Memory B cell (primary cell): Measurements from ENCODE around the gene GNRHR.
"Not testable (repeated sequence)": the region's sequence is repeated elsewhere in the genome, so short reads cannot be mapped to it uniquely, and the experiment has no call there.

Source experiments
- ATAC-seq: fragments of 150-1000 bp; cut with Tn5 transposase; 2 replicates; pipeline ENCODE4 v1.10.0; 2021; ENCODE audit warnings: low read depth, mild to moderate bottlenecking, moderate library complexity
- DNase-seq, 2 donors: peaks; one replicate each; pipeline ENCODE4 v3.0.0; 2022; ENCODE audit warnings: low spot score in 2 of 2
- H3K27ac Mint-ChIP-seq: one replicate; pipeline ENCODE4 v1.8.0; 2022; ENCODE audit warnings: mild to moderate bottlenecking, moderate library complexity, mixed read lengths
- H3K27me3 Mint-ChIP-seq: one replicate; pipeline ENCODE4 v1.8.0; 2022; ENCODE audit warnings: mixed read lengths
- H3K36me3 Mint-ChIP-seq: one replicate; pipeline ENCODE4 v1.8.0; 2022; ENCODE audit warnings: mild to moderate bottlenecking, mixed read lengths
- H3K4me1 Mint-ChIP-seq: one replicate; pipeline ENCODE4 v1.8.0; 2022; ENCODE audit warnings: mixed read lengths
- H3K4me3 Mint-ChIP-seq: one replicate; pipeline ENCODE4 v1.8.0; 2022; ENCODE audit warnings: mild to moderate bottlenecking, moderate library complexity, mixed read lengths
- H3K9me3 Mint-ChIP-seq: one replicate; pipeline ENCODE4 v1.8.0; 2022; ENCODE audit warnings: mixed read lengths

Gene GNRHR

DNA sequence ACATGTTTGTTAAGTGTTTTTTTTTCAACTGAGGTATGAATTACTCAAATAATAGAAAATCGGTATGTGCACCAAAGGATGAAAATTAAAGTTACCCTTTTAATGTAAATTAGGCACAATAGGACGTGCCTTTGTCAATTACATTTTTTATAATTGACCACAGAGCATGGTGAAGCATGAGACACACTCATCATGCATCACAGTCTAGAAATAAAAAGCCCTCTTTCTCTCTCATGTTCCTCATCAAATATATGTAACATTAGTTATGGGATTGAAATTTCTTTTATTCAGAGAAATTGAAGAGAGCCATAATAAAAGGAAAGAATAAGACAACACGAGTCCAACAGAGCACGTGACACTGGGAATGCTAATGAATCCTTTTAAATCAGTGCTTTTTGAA is 3.5 kb downstream of the GNRHR start:
- Mint-ChIP-seq H3K27me3 (no peaks in the 10 kb centered on the region), H3K27ac (no peak overlapping the region), H3K4me3 (no peak overlapping the region), H3K4me1 (no peaks in the 10 kb centered on the region), H3K9me3 (no peaks in the 10 kb centered on the region), H3K36me3 (no peaks in the 10 kb centered on the region)
- no peak for ATAC-seq
- DNase-seq = no peak

- H3K4me3 Mint-ChIP-seq = no peak overlapping the region
- DNase-seq = no peak
- H3K36me3 Mint-ChIP-seq = no peaks in the 10 kb centered on the region
- no peaks in the 10 kb centered on the region for H3K9me3 Mint-ChIP-seq
- no peak for ATAC-seq
- H3K4me1 Mint-ChIP-seq = no peaks in the 10 kb centered on the region
- no peaks in the 10 kb centered on the region for H3K27me3 Mint-ChIP-seq
- H3K27ac Mint-ChIP-seq = no peak overlapping the region
Observed at GRCh38 chr4:67749286-67749685, 4.9 kb downstream of the GNRHR start.

DNA sequence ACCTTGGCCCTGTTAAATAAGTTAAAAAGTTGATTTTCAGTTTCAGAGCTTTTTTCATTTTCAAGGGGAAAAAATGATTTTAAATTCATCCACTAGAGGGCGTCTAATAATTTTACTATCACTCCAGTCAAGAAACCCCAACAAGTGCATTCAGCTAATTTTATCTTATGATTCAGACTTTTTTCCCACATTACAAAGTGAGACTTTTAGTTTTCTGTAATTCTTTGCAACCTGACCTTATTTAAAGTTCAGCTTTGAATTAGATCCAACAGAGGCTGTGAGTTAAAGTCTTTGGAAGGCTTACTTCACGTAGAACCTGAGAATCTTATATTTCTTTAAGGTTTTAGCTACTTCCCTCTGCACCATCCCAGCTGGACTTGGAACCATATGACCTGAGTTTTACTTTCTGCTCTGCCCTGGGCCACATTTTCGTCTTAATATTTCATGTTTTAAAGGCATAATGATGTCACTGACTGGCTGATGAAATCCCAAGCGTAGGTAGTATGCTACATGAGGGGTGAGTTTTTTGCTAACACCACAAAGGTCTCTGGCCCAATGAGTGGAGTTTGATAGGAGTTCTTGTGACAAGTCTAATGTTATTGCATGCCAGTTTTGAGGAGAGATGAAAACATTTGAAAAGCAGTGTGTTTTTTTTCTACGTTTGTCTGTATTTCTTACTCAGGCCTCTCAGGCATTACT is 7.2 kb downstream of the GNRHR start:
- DNase-seq (peak in 1 of 2 donors; percentile 23), ATAC-seq (no peak)
- Mint-ChIP-seq H3K36me3 (peaks cover 2% of the 10 kb centered on the region), H3K4me1 (no peaks in the 10 kb centered on the region), H3K4me3 (no peak overlapping the region), H3K27me3 (no peaks in the 10 kb centered on the region), H3K9me3 (no peaks in the 10 kb centered on the region), H3K27ac (no peak overlapping the region)

DNA sequence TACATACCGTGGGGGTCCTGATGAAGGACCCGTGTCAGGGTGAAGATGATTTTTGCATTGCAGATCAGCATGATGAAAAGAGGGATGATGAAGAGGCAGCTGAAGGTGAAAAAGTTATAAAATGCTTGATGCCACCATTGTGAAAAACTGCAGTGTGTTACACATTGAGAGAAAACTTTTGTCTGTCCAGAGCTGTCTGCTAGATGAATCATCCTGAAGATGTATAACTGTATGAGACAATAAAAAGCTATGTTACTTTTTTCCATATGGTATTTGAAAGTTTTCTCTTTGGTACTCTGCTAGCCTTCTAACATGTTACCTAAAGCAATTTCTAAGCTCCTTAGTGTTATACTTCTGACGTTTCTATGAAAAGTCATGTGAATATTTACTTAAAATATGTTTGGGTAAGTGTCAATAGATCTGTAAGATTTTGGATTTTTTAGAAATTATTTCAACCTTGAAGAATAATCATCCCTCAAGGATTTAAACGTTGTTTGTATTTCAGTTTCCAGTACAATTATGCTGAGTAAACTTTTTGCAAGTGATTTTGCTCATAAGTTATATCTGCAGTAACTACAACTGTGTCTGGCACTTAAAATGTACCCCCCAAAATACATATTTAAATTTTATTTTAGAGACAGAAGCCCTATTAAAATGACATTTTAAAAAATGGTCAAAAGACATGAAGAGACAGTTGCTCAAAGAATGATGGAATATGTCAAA is 9.5 kb downstream of the GNRHR start:
- no peak for DNase-seq
- H3K9me3 Mint-ChIP-seq = no peaks in the 10 kb centered on the region
- no peaks in the 10 kb centered on the region for H3K27me3 Mint-ChIP-seq
- H3K36me3 Mint-ChIP-seq = peaks cover 5% of the 10 kb centered on the region
- H3K4me3 Mint-ChIP-seq = no peak overlapping the region
- no peaks in the 10 kb centered on the region for H3K4me1 Mint-ChIP-seq
- no peak for ATAC-seq
- no peak overlapping the region for H3K27ac Mint-ChIP-seq

DNA sequence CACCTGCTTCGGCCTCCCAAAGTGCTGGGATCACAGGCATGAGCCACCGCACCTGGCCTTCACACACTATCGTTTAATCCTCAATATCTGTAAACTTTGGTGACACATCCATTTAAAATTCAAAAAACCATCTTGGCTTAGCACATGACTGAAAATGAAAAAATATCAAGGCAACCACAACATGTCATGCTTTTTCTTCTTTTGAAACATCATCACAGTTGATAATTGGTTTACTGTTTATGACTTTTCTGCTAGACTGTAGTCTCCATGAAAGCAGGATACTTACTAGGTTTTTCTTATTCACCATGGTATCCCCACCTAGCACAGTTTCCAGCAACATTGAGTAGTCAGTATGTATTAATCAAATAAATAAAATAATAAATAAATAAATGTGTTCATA is 11.0 kb downstream of the GNRHR start:
- no peaks in the 10 kb centered on the region for H3K27me3 Mint-ChIP-seq
- no peak overlapping the region for H3K27ac Mint-ChIP-seq
- peaks cover 5% of the 10 kb centered on the region for H3K36me3 Mint-ChIP-seq
- no peaks in the 10 kb centered on the region for H3K4me1 Mint-ChIP-seq
- H3K4me3 Mint-ChIP-seq = no peak overlapping the region
- DNase-seq = no peak
- no peak for ATAC-seq
- no peaks in the 10 kb centered on the region for H3K9me3 Mint-ChIP-seq

GRCh38 chr4:67736262-67736661 is 17.9 kb downstream of the GNRHR start:
- H3K27me3 Mint-ChIP-seq = no peaks in the 10 kb centered on the region
- H3K4me1 Mint-ChIP-seq = no peaks in the 10 kb centered on the region
- H3K36me3 Mint-ChIP-seq = peaks cover 7% of the 10 kb centered on the region
- H3K27ac Mint-ChIP-seq = no peak overlapping the region
- H3K4me3 Mint-ChIP-seq = no peak overlapping the region
- ATAC-seq (no peak), DNase-seq (no peak)
- no peaks in the 10 kb centered on the region for H3K9me3 Mint-ChIP-seq

- Mint-ChIP-seq H3K36me3 (peaks cover 13% of the 10 kb centered on the region), H3K9me3 (no peaks in the 10 kb centered on the region), H3K4me1 (no peaks in the 10 kb centered on the region), H3K27me3 (no peaks in the 10 kb centered on the region), H3K27ac (no peak overlapping the region), H3K4me3 (no peak overlapping the region)
- no peak for DNase-seq
- no peak for ATAC-seq
Observed at GRCh38 chr4:67735325-67735724, 18.9 kb downstream of the GNRHR start.

GRCh38 chr4:67730511-67730910 is 23.7 kb downstream of the GNRHR start:
- not testable (repeated sequence) for DNase-seq, H3K27ac Mint-ChIP-seq, H3K27me3 Mint-ChIP-seq, H3K4me3 Mint-ChIP-seq, ATAC-seq, H3K9me3 Mint-ChIP-seq, H3K4me1 Mint-ChIP-seq
- peaks cover 22% of the 10 kb centered on the region for H3K36me3 Mint-ChIP-seq

DNA sequence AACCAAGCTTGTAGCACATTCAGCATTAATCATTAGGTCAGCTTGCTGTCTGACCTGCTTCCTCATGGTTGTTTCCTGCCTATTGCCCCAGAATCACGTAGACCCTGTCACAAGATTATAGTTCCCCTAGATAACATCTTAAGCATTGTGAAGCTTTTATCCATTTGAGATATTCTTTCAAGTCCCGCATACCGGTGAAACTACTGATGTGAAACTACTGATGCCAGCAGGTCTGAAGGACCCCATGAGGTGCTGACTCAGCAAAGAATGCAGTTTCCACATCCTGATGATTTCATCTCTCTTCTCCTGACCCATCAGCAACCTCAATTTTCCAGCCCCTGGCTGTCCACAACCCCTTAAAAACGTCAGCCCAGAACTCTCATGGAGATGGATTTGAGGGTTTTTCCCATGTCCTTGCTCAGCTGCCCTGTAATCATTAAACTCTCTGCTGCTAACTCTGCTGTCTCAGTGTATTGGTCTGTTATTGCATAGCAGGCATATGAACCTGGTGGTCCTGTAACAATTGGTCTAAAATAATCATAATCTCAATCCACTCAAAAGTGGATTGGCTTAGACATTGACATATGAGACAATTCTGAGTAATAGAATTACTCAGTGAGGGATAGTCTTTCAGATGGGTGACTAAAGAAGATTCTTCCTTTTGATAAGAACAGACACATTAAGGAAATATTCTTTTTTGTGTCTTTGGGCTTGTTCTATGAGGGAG is 26.9 kb downstream of the GNRHR start:
- H3K9me3 Mint-ChIP-seq = no peaks in the 10 kb centered on the region
- ATAC-seq = no peak
- no peaks in the 10 kb centered on the region for H3K27me3 Mint-ChIP-seq
- no peaks in the 10 kb centered on the region for H3K4me1 Mint-ChIP-seq
- no peak overlapping the region for H3K4me3 Mint-ChIP-seq
- H3K36me3 Mint-ChIP-seq = peaks cover 20% of the 10 kb centered on the region
- DNase-seq = no peak
- H3K27ac Mint-ChIP-seq = no peak overlapping the region

- no peaks in the 10 kb centered on the region for H3K4me1 Mint-ChIP-seq
- no peaks in the 10 kb centered on the region for H3K9me3 Mint-ChIP-seq
- ATAC-seq = no peak
- peaks cover 19% of the 10 kb centered on the region for H3K36me3 Mint-ChIP-seq
- no peak for DNase-seq
- H3K27me3 Mint-ChIP-seq = no peaks in the 10 kb centered on the region
- no peak overlapping the region for H3K4me3 Mint-ChIP-seq
- H3K27ac Mint-ChIP-seq = no peak overlapping the region
Observed at GRCh38 chr4:67725981-67726380, 28.2 kb downstream of the GNRHR start.

- Mint-ChIP-seq H3K4me3 (no peak overlapping the region), H3K4me1 (no peaks in the 10 kb centered on the region), H3K27ac (no peak overlapping the region), H3K9me3 (no peaks in the 10 kb centered on the region), H3K27me3 (no peaks in the 10 kb centered on the region), H3K36me3 (peaks cover 12% of the 10 kb centered on the region)
- ATAC-seq = no peak
- no peak for DNase-seq
Observed at GRCh38 chr4:67725132-67725531, 29.1 kb downstream of the GNRHR start.

GRCh38 chr4:67723949-67724348 is 30.2 kb downstream of the GNRHR start:
- ATAC-seq = no peak
- no peak overlapping the region for H3K4me3 Mint-ChIP-seq
- no peaks in the 10 kb centered on the region for H3K4me1 Mint-ChIP-seq
- DNase-seq = no peak
- no peaks in the 10 kb centered on the region for H3K9me3 Mint-ChIP-seq
- H3K36me3 Mint-ChIP-seq = peaks cover 8% of the 10 kb centered on the region
- no peaks in the 10 kb centered on the region for H3K27me3 Mint-ChIP-seq
- no peak overlapping the region for H3K27ac Mint-ChIP-seq

GRCh38 chr4:67723341-67723740 is 30.8 kb downstream of the GNRHR start:
- no peak for ATAC-seq
- H3K4me3 Mint-ChIP-seq = no peak overlapping the region
- DNase-seq = no peak
- no peaks in the 10 kb centered on the region for H3K27me3 Mint-ChIP-seq
- peaks cover 4% of the 10 kb centered on the region for H3K36me3 Mint-ChIP-seq
- no peak overlapping the region for H3K27ac Mint-ChIP-seq
- H3K4me1 Mint-ChIP-seq = no peaks in the 10 kb centered on the region
- no peaks in the 10 kb centered on the region for H3K9me3 Mint-ChIP-seq

DNA sequence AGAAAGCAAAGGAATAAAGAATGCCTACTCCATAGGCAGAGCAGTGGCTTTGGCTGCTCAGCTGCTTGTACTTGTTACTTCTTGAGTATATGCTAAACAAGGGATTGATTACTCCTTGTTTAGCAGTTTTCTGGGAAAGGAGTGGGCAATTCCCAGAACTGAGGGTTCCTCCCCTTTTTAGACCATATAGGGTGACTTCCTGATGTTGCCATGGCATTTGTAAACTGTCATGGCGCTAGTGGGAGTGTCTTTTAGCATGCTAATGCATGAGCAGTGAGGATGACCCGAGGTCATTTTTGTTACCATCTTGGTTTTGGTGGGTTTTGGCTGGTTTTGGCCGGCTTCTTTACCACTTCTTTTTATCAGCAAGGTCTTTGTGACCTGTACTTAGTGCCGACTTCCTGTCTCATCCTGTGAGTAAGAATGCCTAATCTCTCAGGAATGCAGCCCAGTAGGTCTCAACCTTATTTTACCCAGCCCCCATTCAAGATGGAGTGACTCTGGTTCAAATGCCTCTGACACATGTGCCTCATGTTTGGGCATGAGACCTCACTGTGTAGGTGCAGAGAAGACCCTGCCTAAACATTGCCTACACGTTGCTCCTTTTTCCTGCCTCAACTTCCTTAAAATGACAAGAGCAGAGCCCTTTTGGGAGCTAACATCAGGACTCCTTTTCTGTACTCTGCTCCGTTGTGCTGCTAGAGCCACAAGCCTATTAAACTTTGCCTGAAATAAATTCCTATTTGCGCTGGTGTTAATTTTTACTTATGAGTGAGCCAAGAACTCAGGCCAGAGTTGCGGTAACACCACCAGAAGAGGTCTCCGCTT is 32.2 kb downstream of the GNRHR start:
- H3K4me1 Mint-ChIP-seq = no peaks in the 10 kb centered on the region
- H3K36me3 Mint-ChIP-seq = peaks cover 6% of the 10 kb centered on the region
- no peaks in the 10 kb centered on the region for H3K9me3 Mint-ChIP-seq
- H3K27ac Mint-ChIP-seq = no peak overlapping the region
- H3K4me3 Mint-ChIP-seq = no peak overlapping the region
- ATAC-seq (no peak), DNase-seq (no peak)
- no peaks in the 10 kb centered on the region for H3K27me3 Mint-ChIP-seq
